HS-27A (cell line): ENCODE results near the gene ACBD6.
"Not testable (repeated sequence)": the region's sequence is repeated elsewhere in the genome, so short reads cannot be mapped to it uniquely, and the experiment has no call there.

Experiments
- DNase-seq: peaks from one replicate; pipeline ENCODE4 v3.0.0-alpha.2; 2012; ENCODE audit warnings: low read depth, missing footprints

Gene ACBD6

DNA sequence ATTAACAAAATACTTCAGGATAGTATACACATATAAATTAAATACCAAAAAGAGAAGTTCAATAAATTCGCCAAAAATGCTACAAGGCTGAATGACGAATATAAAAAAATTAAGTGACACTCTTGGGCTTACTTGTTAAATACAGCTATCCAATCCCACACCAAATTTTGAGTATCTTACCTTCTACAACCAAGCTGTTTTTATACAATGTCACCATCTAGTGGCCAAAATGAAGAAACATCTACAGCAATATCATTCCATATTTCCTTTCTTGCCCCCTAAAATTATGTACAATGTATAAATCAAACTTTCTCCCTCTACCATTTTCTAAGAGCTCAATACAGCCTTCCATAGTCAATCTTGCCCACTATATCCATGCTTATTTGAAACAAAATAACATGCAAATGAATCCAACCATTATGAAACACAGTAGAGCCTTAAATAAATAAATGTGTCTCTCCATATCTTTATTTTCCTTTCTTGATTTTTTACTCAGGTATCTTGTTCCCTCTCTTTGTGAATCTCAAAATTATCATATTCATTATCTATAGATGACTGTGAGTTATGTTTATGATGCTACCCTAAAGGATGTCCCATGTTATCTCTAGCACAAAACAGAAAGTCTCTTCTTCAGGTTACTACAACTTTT lies 86.3 kb downstream of the ACBD6 start:
- no peak for DNase-seq

DNA sequence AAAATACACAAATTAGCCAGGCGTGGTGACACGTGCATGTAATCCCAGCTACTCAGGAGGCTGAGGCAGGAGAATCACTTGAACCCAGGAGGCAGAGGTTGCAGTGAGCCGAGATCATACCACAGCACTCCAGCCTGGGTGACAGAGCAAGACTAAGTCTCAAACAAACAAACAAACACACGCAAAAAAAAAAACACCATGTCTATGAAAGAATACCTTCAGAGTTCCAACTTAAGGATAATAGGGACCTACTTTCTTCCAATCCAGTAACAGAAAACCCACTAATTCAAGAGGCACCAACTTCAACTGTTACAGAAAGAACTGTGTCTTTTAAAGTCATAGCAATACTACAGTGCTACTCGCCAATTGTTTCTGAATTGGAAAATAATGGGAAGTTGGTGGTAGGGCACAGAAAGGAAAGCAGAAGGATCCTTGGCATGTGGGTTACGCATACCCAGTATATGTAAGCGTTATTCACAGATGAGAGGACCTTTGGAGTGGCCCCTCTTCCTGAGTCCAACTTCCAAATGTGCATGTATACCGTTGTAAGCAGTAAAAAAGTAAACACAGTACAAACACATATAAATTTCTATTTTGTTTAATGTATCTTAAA lies 87.0 kb downstream of the ACBD6 start:
- no peak for DNase-seq

DNA sequence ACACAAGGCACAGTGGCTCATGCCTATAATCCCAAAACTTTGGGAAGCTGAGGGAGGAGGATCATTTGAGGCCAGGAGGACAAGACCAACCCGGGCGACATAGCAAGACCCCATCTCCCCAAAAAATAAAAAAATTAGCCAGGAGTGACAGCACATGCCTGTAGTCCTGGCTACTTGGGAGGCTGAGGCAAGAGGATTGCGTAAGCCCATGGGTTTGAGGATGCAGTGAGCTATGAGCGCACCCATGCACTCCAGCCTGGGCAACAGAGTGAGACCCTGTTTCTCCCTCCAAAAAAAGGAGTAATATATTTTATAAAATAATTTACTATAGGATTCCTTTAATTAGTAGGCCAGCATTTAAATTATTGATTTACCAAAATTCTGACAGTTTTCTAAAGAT lies 89.8 kb downstream of the ACBD6 start:
- DNase-seq: no peak

DNA sequence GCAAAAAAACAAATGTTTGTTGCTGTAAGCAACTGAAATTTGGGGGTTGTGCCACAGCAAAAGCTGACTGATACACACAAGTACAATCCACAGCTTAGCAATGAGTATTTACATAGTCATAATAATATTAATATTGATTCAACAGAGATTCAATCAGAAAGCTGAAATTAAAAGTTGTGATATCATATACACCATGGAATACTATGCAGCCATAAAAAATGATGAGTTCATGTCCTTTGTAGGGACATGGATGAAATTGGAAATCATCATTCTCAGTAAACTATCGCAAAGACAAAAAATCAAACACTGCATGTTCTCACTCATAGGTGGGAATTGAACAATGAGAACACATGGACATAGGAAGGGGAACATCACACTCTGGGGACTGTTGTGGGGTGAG lies 94.2 kb downstream of the ACBD6 start:
- DNase-seq: not testable (repeated sequence)

DNA sequence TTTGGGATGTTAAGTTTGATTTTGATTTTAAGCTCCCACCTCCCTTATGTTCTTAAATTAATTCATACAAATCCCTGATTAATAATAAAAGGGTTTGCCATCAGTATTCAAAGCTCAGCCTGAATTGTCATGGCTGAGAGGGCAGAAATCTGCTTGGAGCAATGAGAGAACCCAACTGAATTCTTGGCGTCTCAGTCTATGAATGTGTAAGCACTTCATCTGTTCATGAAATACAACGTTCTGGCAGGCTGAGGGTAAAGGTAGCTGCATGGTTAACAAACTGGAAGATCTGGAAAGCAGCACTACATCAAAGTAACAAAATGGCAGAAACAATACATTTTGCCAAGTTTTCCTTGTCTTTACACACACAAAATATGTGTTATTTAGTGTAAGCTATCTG lies 95.3 kb downstream of the ACBD6 start:
- no peak for DNase-seq

DNA sequence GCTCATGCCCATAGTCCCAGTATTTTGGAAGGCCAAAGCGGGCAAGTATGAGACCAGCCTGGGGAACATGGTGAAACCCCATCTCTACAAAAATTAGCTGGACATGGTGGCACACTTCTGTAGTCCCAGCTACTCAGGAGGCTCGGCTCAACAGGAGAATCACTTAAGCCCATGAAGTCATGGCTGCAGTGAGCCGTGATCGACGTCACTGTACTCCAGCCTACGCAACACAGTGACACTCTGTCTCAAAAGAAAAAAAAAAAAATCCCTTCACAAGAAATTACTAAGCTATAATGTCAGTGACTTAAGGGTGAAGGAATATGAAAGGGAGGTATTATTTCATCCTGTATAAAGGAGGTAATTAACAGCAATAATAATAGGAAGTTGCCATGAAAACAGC lies 99.8 kb downstream of the ACBD6 start:
- no peak for DNase-seq

DNA sequence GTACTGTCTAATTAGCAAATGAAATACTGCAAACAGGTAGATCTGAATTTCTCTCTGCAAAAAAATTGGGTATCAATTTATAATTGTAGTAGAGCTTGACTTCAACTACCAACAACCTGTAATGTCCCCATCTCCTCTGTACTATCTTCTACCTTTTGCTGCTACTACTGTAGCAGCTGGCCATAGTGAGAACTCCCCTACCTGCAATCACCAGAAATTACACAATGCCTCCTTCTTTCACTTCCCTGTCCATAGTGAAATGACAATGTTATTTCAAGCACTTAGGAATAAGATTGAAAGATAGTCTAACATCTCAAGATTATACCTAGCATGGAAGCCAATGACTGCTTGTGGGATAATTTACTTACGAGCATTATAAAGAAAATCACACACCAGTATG lies 100.4 kb downstream of the ACBD6 start:
- DNase-seq: no peak

DNA sequence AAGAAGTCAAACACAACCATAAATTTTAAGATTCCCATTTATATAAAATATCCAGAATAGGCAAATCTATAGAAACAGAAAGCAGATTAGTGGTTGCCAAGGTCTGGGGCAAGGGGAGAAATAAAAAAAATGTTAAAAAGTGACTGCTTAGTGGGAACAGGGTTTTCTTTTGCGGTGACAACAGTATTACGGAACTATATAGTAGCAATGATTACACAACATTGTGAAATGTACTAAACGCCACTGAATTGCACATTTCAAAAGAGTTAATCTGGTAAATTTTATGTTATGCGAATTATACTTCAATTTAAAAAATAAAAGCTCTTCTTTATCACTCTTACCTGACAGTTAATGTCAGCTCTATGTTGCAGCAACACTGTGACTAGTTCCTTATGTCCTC lies 105.2 kb downstream of the ACBD6 start:
- no peak for DNase-seq

DNA sequence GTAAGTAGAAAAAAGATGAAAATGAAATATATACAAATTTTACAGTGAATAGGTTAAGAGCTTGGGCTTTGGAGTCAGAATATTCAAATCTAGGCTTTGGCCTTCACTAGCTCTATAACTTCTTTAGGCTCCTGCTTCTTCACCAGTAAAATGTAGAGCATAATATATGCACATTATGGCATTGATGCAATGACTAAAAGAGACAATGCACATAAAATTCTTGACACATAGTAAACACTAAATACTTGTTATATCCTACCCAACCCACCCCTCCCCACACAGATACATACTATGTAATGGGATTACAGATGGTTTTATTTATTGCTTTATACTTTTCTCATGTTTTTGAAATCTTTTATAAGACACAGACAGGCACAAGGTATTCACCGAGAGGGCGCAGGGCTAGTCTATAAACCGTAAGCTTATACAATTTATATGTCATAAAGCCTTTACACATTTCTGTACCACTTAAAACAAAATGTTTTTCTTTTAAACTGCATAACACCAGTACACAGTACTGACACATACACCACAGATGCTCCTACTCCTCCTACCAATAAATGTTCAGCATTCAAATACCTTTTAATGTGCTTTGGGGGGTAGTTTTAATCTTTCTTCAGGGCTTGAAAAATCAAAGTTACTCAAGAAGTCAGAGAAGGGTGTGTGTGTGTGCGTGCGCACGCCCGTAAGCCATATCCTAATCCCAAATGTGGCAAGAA lies 109.8 kb downstream of the ACBD6 start:
- no peak for DNase-seq

DNA sequence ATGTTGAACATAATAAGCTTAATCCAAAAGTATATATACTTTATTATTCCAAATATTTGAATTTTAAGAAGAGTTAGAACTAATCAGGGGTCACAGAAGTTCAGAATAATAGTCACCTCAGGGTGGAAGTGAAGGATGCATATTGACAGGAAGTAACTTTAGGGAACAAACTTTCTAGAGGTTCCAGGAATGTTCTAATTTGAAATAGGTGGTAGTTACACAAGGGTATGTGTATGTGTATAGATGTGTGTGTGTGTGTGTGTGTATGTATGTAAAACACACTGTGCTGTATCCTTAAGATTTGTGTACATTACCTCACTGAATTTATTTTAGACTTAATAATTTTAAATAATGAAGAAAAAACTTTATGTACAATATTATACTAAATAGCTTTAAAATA lies 110.4 kb downstream of the ACBD6 start:
- no peak for DNase-seq

DNA sequence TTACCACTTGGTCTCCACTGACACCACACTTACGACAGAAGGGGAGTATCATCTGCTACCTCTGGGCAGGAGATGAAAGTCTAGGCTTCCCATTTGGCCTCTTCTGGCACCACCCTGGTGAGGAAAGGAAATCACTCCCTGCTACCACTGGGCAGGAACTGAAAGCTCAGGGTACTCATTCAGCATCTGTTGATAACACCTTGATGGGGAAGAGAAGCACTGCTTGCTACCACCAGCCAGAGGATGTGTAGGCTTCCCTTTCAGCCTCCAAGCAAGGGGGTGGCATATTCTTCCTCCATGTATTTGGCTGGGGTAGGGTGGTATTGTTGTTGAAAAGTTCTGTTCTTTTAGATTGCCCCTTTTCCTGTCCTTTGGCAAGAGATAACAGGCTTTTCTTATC lies 115.0 kb downstream of the ACBD6 start:
- no peak for DNase-seq

DNA sequence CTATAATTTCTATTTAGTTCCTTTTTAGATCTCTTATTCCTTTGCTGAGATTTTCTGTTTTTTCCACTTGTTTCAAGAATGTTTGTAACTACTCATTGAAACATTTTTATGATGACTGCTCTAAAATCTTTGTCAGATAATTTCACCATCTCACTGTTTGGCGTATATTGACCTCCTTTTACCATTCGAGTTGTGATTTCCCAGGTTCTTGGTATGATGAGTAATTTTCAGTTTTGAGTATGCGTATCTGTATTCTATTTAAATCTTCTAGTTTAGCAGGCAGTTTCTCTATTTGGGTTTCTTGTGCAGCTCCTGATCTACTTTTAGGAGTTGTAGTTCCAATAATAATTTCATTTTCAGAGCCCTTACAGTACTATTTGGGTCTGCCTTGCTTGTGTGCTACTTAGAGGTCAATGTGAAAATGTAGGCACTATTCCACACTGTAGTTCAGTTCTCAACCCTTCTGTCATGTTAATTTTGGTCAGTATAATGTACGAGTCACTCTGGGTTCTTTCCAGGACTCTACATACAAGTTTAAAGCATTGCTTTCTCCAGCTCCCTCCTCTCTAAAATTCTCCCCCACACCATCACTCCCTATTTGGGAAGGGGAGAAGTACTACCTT lies 115.5 kb downstream of the ACBD6 start:
- DNase-seq: no peak

DNA sequence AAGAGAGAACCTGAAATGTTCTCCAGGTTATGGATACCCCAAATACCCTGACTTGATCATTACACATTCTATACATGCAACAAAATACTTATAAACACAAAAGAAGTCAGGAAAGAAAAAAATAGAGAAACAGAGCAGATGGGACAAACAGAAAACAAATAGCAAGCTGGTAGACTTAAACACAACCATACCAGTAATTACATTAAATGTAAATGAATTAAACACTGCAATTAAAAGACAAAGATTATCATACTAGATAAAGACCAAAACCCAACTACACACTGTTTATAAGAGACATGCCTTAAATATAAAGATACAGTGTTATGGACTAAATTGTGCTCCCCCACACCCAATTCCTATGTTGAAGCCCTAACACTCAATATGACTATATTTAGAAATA lies 117.2 kb downstream of the ACBD6 start:
- DNase-seq: no peak

DNA sequence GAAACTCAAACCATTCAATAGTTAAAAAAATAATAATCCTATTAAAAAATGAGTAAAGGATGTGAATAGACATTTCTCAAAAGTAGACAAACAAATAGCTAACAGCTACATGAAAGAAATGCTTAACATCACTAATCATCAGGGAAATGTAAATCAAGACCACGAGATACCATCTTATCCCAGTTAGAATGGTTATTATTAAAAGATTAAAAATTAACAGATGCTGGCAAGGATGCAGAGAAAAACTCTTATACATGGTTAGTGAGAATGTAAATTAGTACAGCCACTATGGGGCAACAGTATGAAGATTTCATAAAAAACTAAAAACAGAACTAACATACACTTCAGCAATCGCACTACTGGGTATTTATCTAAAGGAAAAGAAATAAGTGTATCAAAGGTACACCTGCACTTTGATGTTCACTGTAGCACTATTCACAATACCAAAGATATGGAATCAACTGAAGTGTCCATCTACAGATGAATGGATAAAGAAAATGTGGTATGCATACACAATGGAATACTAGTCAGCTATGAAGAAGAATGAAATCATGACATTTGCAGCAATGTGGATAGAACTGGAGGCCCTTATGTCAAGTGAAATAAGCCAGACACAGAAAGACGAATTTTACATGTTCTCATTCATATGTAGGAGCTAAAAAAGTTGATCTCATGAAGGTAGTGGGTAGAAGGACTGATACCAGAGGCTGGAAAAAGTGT lies 117.9 kb downstream of the ACBD6 start:
- DNase-seq: no peak

DNA sequence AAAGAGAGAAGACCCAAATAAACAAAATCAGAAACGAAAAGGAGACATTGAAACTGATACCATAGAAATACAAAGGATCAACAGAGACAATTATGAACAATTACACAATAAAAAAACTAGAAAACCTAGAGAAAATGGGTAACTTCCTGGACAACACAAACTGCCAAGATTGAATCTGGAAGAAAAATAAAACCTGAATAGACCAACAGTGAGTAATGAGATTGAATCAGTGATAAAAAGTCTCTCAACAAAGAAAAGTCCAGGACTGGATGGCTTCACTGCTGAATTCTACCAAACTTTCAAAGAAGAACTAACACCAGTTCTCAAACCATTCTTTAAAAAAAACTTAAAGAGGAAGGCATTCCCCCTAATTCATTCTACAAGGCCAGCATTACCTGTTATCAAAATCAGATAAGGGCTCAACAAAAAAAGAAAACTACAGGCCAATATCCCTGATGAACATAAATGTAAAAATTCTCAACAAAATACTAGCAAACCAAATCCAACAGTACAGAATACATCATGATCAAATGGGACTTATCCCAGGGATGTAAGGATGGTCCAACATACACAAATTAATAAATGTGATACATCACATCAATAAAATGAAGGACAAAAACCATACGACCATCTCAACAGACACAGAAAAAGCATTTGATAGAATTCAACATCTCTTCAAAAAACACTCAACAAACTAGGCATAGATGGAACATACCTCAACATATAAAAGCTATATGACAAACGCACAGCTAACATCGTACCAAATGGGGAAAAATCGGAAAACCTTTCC lies 119.9 kb downstream of the ACBD6 start:
- DNase-seq: no peak

DNA sequence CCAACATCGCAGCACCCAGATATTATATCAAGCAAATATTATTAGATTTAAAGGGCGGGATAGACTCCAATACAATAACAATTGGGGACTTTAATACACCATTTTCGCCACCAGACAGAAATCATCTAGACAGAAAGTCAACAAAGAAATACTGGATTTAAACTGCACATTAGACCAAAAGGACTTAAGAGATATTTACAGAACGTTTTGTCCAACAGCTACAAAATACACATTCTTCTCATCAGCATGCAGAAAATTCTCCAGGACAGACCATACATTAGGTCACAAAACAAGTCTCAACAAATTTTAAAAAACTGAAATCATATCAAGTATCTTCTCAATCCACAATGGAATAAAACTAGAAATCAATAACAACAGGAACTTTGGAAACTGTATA lies 121.2 kb downstream of the ACBD6 start:
- no peak for DNase-seq

DNA sequence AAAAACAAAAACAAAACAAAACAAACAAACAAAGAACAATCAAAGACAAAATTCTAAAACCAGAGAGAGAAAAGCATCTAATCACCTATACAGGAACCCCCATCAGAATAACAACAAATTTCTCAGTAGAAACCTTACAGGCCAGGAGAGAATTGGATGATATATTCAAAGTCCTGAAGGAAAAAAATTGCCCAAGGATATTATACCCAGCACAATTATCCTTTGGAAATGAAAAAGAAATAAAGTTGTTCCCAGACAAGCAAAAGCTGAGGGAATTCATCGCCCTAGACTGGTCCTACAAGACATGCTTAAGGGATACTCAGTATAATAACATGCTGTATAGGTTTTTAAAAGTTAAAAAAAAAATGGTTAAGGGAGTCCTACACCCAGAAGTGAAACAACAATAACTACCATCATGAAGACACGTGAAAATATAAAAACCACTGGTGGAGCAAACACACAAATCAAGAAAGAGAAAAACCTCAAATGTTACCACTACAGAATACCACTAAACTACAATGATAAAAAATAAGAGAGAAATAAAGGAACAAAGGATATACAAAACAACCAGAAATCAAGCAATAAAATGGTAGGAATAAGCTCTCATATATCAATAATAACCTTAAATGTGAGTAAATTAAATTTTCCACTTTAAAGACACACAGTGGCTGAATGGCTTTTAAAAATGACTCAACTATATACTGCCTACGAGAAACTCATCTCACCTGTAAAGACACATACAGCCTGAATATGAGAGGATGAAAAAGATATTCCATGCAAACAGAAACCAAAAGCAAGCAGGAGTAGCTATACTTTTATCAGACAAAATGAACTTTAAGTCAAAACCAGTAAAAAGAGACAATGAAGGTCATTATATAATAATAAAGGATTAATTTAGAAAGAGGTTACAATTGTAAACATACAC lies 121.9 kb downstream of the ACBD6 start:
- DNase-seq: no peak

DNA sequence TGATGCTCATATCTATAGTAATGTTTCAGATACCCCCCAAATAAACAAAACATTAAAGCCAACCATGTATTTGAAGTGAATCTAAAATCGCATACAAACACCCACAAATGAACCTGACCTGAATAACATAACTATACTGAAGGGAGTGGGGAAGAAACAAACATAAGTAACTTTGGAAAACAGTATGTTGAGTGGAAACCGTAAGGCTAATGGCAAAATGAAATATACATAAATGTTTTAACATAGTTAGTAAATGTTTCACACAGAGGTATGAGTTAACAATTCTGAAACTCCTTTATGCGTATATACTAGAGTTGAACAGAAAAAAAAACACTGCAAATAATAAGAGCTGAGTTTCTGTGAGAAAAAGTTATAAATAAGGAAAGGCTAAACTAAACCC lies 125.6 kb downstream of the ACBD6 start:
- DNase-seq: no peak

DNA sequence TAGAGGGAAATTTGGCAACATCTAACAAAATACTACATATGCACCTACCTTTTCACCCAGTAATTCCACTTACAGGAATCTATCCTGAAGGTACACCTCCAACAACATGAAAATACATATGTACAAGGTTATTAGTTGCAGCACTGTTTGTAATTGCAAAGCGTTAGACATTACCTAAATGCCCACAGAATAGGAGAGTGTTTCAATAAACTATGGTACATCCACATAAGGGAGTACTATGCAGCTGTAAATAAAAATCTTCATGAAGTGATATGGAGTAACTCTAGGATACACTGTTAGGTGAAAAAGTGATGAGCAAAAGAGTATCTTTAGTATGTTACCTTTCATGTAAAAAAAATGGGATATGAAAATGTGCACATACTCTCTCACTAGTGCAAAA lies 126.1 kb downstream of the ACBD6 start:
- no peak for DNase-seq

DNA sequence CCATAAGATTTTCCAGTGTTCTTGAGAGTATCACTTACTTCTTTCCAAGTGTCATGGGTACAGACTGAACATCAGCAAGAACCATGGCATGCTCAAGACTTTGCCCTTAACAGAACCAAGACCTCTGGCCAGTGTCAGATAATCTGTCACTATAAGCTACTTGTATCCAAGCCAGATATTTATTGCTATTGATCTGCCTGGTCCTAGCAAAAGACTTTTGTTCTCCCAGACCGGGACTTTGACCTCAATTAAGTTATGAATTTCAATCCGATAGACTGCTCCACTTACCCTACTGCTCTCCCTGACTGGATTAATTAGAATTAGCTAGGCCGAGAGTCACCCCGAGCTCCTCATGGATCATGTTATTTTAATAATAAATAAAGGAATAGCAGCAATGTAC lies 129.6 kb downstream of the ACBD6 start:
- DNase-seq: no peak

DNA sequence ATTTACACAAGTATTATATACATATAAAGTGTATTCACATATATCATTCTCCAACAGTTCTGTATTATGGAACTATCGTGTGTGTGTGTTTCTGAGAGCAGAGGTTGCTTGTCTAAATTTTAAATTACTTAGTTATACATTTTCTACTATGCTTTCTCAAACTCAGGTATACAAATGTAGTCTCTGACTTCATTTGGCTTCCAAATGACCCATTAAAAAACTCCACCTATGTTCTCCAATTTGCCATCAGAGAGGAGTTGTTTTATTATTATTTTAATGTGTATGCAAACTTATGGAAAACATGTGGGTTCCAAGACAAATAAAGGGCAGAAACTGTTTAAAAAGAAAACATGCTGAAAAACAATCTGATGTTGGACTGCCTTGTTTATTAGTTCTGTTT lies 131.8 kb downstream of the ACBD6 start:
- no peak for DNase-seq
